NCI-H226 (cell line): Measurements from ENCODE around the gene USH2A.
"Not testable (repeated sequence)": the region's sequence is repeated elsewhere in the genome, so short reads cannot be mapped to it uniquely, and the experiment has no call there.

Experiments used
- DNase-seq: peaks from one replicate; pipeline ENCODE4 v3.0.0-alpha.2; 2015

USH2A gene

GRCh38 chr1:216032961-216033614 lies 390.2 kb downstream of the USH2A start:
- DNase-seq, result no peak

- no peak for DNase-seq
Measured at GRCh38 chr1:216032284-216032683, 391.0 kb downstream of the USH2A start.

- no peak for DNase-seq
Measured at GRCh38 chr1:216028631-216029030, 394.6 kb downstream of the USH2A start.

GRCh38 chr1:216024546-216024945 lies 398.7 kb downstream of the USH2A start:
- no peak for DNase-seq

GRCh38 chr1:216020743-216021345 lies 402.4 kb downstream of the USH2A start:
- DNase-seq, result no peak

- no peak for DNase-seq
Measured at GRCh38 chr1:216015116-216015515, 408.1 kb downstream of the USH2A start.

GRCh38 chr1:216014086-216014485 lies 409.2 kb downstream of the USH2A start:
- DNase-seq, result no peak

- DNase-seq, result not testable (repeated sequence)
Measured at GRCh38 chr1:216009456-216009855, 413.8 kb downstream of the USH2A start.

- peak; percentile 12 for DNase-seq
Measured at GRCh38 chr1:216005916-216006315, 417.3 kb downstream of the USH2A start.

GRCh38 chr1:215992620-215993019 lies 430.6 kb downstream of the USH2A start:
- DNase-seq, result no peak

- no peak for DNase-seq
Measured at GRCh38 chr1:215987092-215987875, 436.0 kb downstream of the USH2A start.

- DNase-seq, result no peak
Measured at GRCh38 chr1:215986401-215986800, 436.8 kb downstream of the USH2A start.

GRCh38 chr1:215983680-215984079 lies 439.6 kb downstream of the USH2A start:
- no peak for DNase-seq

- no peak for DNase-seq
Measured at GRCh38 chr1:215971793-215972441, 451.3 kb downstream of the USH2A start.

GRCh38 chr1:215970406-215970805 lies 452.8 kb downstream of the USH2A start:
- no peak for DNase-seq

- no peak for DNase-seq
Measured at GRCh38 chr1:215963621-215964020, 459.6 kb downstream of the USH2A start.

GRCh38 chr1:215963040-215963439 lies 460.2 kb downstream of the USH2A start:
- no peak for DNase-seq

GRCh38 chr1:215958841-215959240 lies 464.4 kb downstream of the USH2A start:
- DNase-seq, result no peak

- DNase-seq, result no peak
Measured at GRCh38 chr1:215957663-215958062, 465.6 kb downstream of the USH2A start.

GRCh38 chr1:215932558-215932957 lies 490.7 kb downstream of the USH2A start:
- DNase-seq, result no peak

- no peak for DNase-seq
Measured at GRCh38 chr1:215926670-215927069, 496.6 kb downstream of the USH2A start.

- DNase-seq, result no peak
Measured at GRCh38 chr1:215923129-215923824, 500.0 kb downstream of the USH2A start.

GRCh38 chr1:215911406-215911968 lies 511.8 kb downstream of the USH2A start:
- DNase-seq, result peak; percentile 24
